HG03175 (cell line): ENCODE measurements around the gene RNU5D-1.
"Not testable (repeated sequence)": the region's sequence is repeated elsewhere in the genome, so short reads cannot be mapped to it uniquely, and the experiment has no call there.

Experiments
- ATAC-seq: cut with Tn5 transposase; IDR thresholded peaks from one replicate; pipeline ENCODE4 v1.9.1; 2021; ENCODE audit warnings: mild to moderate bottlenecking, moderate library complexity; ENCODE audit not compliant: unreplicated experiment

The RNU5D-1 gene

DNA sequence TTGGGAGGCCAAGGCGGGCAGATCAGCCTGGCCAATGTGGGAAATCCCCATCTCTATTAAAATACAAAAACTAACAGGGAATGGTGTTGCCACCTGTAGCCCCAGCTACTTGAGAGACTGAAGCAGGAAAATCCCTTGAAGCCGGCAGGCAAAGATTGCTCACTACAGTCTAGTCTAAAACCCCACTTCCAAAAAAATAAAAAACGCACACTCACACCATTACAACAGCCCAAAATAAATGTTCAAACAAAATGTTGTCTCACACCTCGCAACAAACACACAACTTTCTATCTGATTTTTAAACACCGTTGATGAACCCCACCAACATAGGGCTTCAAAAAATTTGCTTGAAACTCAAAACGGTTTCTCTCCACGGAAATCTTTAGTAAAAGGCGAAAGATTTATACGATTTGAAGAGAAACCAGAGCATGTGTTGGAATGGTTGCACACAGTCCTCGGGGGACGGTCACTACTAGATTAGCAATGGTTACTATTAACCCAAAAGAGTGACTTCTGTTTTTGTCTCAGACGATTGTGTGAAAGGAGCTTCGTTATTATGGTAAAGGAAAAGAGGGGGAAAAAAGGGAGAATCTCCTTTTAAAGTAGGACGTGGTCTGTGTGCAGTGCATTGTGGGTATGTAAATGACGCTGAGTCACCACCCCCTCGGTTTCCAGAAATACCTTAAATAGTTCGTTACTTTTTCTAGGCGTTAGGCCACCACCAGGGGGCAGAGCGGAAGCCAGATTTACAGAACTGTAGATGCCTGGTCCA lies at the start of gene RNU5D-1:
Gene RNU5D-1, minus strand, starts transcription at position 430 of the 772 bp plus-strand sequence.
- ATAC-seq: peak; percentile 74

DNA sequence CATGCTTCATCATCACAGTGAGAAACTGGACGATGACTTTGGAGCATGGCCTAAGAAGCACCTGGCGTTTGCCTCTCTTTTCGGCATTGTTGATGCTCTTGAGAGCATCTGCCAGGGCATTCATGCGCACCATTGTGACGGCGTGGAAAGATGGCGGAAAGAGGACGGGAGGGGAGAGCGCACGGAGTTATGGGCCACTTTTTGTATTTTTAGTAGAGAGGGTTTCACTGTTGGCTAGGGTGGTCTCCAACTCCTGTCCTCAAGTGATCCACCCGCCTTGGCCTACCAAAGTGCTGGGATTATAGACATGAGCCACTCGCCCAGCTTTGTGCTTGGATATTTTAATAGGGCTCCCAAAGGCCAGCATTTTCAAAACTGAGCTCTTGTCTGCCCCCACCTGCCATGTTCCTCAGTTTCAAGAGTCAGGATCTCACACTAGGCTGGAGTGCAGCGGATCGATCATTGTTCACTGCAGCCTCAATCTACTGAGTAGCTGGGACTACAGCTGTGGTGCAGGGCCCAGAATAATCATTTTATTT lies 49.7 kb upstream of the RNU5D-1 start:
- no peak for ATAC-seq

DNA sequence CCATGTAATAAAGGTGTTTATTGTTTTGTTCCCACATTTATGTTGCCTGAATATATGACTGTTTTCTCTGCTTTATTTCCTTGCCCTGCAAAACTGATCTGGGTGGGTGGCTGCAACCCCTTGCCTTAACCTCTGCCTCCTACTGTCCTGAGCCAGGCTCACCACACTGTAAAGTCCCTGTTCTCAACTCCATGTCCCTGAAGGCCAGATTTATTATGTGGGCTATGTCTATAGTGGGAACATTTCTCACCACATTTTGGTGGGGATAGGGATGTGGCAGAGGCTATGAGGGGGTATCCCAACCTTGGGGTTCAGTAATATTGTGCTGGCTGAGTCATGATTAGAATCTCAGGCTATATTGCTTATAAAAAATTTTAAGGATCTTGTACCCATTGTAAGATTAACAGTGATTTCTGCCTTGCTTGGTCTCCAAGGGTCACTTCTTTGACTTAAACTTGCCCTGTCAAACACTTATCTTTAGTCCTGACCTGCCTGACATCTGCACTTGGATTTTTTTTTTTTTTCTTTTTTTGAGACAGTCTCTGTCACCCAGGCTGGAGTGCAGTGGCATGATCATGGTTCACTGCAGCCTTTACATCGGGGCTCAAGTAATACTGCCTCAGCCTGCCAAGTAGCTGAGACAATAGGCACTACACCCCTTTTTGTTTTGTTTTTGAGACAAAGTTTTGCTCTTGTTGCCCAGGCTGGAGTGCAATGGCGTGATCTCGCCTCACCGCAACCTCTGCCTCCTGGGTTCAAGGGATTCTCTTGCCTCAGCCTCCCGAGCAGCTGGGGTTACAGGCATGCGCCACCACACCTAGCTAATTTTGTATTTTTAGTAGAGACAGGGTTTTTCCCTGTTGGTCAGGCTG lies 48.0 kb upstream of the RNU5D-1 start:
- no peak for ATAC-seq

GRCh38 chr1:44777969-44778635 lies 47.1 kb upstream of the RNU5D-1 start:
- ATAC-seq: no peak

- ATAC-seq: no peak
These were observed 46.6 kb upstream of the RNU5D-1 start for GRCh38 chr1:44777547-44777946.

DNA sequence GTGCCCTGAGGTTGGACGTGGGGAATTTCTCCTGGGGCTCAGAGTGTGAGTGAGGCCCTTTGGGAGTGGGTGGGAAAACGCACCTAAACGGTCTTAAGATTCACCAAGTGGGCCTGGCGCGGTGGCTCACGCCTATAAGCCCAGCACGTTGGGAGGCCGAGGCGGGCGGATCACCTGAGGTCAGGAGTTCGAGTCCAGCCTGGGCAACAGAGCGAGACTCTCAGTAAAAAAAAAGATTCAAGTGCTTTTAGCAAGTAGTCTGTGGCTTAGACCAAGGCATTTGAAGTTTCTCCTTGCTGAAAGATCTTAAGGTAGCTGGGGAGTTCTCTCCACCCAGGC lies 45.7 kb upstream of the RNU5D-1 start:
- ATAC-seq: no peak

- peak; percentile 21 for ATAC-seq
These were observed 45.2 kb upstream of the RNU5D-1 start for GRCh38 chr1:44775930-44776729.

DNA sequence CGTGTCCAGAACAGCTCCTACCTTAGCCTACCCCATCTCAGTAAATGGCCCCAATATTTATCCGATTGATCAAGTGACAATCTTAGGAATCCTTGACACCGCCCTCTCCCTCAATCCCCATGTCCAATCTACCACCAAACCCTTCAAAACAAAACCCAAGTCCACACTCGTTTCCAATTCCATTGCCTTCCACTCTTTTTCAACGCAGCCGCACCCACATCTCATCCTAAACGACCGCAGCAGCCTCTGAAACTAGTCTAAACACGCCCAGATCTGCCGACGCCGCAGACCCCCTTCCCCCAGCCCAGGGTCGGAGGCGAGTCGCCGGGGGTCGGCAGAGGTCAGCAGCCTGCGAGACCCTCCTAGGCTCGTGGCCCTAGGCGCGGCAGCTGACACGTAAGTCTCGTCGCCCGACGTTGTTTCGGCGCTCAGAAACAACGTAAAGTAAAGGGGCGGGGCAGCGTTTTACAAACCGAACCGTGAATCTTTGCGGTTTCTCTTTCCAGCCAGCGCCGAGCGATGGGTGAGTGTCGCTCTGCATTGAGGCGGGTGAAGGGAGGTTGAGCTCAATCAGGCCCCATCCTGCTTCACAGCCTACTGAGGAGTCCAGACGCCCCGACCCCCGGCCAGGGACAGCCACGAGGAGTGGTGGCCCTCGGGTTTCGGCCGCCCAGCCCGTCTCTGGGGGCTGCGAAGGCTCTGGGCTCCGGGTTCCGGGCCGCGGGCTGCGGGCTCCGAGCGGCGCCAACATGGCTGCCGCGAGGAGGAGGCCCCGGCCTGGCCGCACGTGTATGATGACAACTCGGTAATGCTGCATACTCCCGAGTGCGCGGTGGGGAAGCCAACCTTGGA lies 44.3 kb upstream of the RNU5D-1 start, which contains the start of gene RPS8:
Gene RPS8, plus strand, starts transcription at position 463 of the 852 bp plus-strand sequence. Its CDS starts 57 bp downstream, at position 520.
- ATAC-seq: peak; percentile 76

GRCh38 chr1:44766421-44766820 lies 35.5 kb upstream of the RNU5D-1 start:
- not testable (repeated sequence) for ATAC-seq

DNA sequence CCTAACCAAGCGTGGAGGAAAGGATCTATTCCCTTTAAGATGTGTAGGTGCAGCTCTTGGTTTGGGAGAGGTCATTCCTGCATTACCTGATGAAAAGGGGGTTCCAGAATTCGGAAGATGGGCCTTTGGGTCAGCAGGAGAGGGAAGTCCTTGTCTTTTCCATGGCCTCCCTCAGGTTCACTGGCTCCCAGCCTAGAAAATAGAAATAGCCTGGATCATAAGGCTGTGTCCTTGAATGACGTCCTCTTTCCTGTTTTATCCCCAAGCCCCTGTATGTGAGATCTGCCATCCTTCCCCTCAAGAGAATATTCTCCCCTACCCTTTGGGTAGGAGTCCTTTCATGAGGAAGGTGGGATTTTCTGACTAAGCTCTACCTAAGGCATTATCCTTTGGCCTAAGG lies 29.9 kb upstream of the RNU5D-1 start:
- ATAC-seq: no peak

DNA sequence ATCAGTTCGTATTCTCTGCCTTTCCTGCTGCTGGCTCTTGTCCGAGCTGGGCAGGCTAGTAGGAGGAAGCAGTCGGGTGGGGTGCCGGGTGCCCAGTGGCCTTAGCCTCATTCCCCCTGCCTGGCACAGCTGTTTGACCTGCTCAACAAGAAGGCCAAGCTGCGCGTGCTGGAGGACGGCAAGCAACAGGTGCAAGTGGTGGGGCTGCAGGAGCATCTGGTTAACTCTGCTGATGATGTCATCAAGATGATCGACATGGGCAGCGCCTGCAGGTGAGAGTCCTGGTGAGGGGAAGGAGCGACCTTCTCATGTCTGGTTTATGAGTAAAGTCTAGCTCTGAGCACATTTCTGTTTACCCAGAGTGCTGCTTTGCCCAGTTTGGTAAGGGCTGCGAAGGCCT lies 28.1 kb upstream of the RNU5D-1 start:
- ATAC-seq: no peak

- no peak for ATAC-seq
These were observed 26.4 kb upstream of the RNU5D-1 start for GRCh38 chr1:44757420-44757819.

GRCh38 chr1:44747878-44748277 lies 16.9 kb upstream of the RNU5D-1 start:
- no peak for ATAC-seq

GRCh38 chr1:44743211-44743610 lies 12.2 kb upstream of the RNU5D-1 start:
- no peak for ATAC-seq

GRCh38 chr1:44740179-44740617 lies 9.2 kb upstream of the RNU5D-1 start:
- no peak for ATAC-seq

GRCh38 chr1:44739307-44740178 lies 8.6 kb upstream of the RNU5D-1 start, which contains the start of gene KIF2C:
Gene KIF2C, plus strand, starts transcription at chr1:44739837. Its CDS starts 96 bp downstream, at chr1:44739933.
- peak; percentile 98 for ATAC-seq

DNA sequence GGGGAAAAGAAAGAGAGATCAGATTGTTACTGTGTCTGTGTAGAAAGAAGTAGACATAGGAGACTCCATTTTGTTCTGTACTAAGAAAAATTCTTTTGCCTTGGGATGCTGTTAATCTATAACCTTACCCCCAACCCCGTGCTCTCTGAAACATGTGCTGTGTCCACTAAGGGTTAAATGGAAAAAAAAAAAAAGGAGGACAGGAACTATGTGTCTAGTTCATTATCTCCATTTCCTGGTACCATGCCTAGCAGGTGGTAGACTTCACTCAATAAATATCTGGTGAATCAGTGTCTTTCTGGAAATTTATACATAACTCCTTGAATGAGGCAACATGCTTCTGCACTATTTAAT lies 8.0 kb upstream of the RNU5D-1 start:
- ATAC-seq: not testable (repeated sequence)

- ATAC-seq: no peak
These were observed 5.0 kb upstream of the RNU5D-1 start for GRCh38 chr1:44735992-44736391.
